AG09309 (cell line): ENCODE results near the gene SPCS1.

Experiments
- DNase-seq: peaks from one replicate; pipeline ENCODE4 v3.0.0-alpha.2; 2010; ENCODE audit warnings: low read depth
- H3K4me3 ChIP-seq: 2 replicates; pipeline ENCODE4 v1.5.1; 2011; ENCODE audit warnings: mild to moderate bottlenecking, low read depth, low read length, moderate library complexity; ENCODE audit not compliant: control insufficient read depth
- TF ChIP-seq, protein P1 (sequence below): IDR thresholded peaks from 2 replicates; pipeline ENCODE4 v1.5.1; 2011; ENCODE audit warnings: mild to moderate bottlenecking, low read depth, low read length, inconsistent platforms; ENCODE audit not compliant: insufficient read depth, control insufficient read depth; ENCODE audit errors: missing control alignments

SPCS1 gene

DNA sequence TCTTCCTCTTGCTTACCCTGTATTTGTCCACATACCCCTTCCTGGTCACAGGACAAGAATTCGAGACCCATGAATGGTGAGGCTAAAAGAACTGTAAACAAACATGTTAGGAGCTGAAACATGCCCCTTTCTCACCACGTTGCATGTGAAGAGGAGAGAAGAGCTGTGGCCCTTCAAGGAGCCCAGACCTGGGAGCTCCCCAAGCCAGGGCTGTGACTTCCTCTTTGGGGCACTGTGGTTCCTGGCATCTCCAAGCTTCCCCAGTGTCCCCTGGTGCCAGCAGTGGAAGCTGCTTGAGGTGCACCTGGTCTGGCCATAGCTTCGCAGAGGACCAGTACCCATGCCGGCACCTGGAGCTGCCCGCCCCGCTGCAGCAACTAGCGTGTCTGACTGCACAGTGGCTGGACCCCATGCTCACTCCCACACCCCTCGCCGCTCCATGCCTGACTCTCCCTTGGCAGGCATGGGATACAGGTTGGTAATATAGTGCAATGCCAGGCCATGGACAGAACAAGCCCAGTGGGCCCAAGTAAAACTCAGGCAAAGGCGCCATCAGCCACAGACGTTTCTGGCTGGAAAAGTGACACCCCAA lies 9.9 kb downstream of the SPCS1 start:
- H3K4me3 ChIP-seq = no peak overlapping the region
- no peak for DNase-seq
- TF ChIP-seq, protein P1, sequence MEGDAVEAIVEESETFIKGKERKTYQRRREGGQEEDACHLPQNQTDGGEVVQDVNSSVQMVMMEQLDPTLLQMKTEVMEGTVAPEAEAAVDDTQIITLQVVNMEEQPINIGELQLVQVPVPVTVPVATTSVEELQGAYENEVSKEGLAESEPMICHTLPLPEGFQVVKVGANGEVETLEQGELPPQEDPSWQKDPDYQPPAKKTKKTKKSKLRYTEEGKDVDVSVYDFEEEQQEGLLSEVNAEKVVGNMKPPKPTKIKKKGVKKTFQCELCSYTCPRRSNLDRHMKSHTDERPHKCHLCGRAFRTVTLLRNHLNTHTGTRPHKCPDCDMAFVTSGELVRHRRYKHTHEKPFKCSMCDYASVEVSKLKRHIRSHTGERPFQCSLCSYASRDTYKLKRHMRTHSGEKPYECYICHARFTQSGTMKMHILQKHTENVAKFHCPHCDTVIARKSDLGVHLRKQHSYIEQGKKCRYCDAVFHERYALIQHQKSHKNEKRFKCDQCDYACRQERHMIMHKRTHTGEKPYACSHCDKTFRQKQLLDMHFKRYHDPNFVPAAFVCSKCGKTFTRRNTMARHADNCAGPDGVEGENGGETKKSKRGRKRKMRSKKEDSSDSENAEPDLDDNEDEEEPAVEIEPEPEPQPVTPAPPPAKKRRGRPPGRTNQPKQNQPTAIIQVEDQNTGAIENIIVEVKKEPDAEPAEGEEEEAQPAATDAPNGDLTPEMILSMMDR = no peak

DNA sequence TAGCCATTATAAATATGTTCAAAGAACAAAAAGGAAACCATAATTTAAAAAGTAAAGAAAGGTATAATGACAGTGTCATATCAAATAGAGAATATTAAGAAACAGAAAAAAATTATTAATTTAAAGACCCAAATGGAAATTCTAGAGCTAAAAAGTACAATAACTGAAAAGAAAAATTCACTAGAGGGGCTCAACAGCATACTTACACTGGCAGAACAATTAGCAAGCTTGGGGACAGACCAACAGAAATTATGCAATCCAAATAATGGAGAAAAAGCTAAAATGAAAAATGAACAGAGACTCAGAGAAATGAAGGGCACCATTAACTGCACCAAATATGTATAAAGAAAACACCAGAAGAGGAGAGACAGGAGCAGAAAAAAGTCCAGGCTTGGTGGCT lies 13.7 kb downstream of the SPCS1 start:
- no peak for DNase-seq
- no peak overlapping the region for H3K4me3 ChIP-seq
- TF ChIP-seq, protein P1 = no peak

DNA sequence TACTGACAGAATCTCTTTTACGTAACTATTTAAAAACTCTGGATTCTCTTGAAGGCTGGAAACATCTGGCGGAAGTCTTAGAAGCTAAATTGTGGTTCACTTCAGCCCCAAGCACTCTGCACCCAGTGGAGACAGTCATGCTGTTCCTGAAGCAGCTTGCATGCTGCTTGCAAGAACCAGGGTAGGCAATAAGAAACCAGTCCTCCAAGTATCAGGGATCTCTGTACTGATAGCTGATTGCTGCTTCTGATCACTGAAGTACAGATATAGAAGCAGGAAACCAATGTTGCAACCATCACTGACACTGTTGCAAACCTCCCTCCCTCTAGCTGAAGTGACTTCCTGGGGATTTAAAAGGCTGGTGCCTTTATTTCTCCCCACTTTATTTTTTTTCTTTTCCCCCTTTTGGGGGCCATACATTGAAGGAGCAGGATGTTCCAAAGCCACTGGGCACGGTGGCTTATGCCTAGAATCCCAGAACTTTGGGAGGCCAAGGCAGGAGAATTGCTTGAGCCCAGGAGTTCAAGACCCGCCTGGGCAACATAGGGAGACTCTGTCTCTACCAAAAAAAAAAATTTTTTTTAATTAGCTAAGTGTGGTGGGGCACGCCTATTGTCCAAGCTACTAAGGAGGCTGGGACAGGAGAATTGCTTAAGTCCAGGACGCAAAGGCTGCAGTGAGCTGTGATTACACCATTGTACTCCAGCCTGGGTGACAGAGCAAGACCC lies 15.3 kb downstream of the SPCS1 start:
- no peak for DNase-seq
- TF ChIP-seq, protein P1 = no peak
- H3K4me3 ChIP-seq = no peak overlapping the region

DNA sequence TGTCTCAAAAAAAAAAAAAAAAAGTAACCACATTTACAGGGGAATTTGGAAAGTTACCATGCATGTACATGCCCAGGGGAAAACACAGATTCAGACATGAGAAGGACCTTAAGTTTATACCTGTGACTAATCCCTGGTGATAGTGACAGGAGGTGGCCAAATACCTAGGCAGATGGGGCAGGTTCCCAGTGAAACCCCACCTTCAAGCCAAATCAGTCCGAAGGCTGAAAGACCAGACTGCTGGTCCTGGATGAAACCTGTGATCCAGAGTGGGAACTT lies 15.8 kb downstream of the SPCS1 start:
- H3K4me3 ChIP-seq = no peak overlapping the region
- DNase-seq = no peak
- TF ChIP-seq, protein P1 = no peak

DNA sequence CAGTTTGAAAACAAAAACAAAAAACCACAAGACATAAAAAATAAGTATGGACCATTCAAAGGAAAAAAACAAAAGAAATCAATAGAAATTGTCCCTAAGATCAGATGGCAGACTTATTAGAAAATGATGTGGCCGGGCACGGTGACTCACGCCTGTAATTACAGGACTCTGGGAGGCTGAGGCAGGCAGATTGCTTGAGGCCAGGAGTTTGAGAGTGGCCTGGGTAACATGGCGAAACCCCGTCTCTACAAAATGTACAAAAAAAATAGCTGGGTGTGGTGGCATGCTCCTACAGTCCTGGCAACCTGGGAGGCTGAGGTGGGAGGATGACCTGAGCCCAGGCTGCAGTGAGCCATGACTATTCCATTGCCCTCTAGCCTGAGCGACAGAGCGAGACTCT lies 16.6 kb downstream of the SPCS1 start:
- DNase-seq = no peak
- TF ChIP-seq, protein P1 = no peak
- H3K4me3 ChIP-seq = no peak overlapping the region

DNA sequence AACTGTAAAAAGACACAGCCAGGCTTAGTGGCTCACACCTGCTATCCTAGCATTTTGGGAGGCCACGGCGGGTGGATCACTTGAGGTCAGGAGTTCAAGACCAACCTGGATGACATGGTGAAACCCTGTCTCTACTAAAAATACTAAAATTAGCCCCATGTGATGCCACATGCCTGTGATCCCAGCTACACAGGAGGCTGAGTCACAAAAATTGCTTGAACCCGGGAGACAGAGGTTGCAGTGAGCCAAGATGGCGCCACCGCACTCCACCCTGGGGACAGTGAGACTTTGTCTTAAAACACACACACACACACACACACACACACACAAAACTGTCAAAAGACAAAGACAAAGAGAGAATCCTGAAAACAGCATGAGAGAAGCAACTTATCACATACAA lies 18.0 kb downstream of the SPCS1 start:
- TF ChIP-seq, protein P1 = no peak
- no peak overlapping the region for H3K4me3 ChIP-seq
- DNase-seq = no peak
